ENCODE measurements around the gene IL21R.

The IL21R gene

DNA sequence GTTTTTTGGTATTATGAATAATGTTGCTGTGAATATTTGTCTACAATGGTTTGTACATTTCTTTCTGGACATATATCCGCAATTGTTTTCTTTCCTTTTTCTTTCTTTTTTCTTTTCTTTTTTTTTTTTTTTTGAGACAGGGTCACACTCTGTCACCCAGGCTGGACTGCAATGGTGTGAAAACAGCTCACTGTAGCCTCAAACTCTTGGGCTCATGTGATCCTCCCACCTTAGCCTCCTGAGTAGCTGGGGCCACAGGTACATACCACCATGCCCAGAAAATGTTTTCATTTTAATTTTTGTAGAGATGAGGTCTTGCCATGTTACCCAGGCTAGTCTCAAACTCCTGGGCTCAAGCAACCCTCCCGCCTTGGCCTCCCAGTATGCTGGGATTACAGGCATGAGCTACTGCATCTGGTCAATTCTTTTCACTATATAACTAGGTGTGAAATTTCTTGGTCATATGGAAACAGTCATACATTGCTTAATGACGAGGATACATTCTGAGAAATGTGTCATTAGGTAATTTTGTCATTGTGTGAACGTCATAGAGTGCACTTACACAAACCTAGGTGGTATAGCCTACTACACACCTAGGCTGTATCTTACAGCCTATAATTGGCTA lies 15.2 kb downstream of the IL21R start:
- no peak for DNase-seq (ENCODE audit: low read depth)
- no peak overlapping the region for H3K4me3 ChIP-seq (ENCODE audit: low read length)
- TF ChIP-seq, protein P1, sequence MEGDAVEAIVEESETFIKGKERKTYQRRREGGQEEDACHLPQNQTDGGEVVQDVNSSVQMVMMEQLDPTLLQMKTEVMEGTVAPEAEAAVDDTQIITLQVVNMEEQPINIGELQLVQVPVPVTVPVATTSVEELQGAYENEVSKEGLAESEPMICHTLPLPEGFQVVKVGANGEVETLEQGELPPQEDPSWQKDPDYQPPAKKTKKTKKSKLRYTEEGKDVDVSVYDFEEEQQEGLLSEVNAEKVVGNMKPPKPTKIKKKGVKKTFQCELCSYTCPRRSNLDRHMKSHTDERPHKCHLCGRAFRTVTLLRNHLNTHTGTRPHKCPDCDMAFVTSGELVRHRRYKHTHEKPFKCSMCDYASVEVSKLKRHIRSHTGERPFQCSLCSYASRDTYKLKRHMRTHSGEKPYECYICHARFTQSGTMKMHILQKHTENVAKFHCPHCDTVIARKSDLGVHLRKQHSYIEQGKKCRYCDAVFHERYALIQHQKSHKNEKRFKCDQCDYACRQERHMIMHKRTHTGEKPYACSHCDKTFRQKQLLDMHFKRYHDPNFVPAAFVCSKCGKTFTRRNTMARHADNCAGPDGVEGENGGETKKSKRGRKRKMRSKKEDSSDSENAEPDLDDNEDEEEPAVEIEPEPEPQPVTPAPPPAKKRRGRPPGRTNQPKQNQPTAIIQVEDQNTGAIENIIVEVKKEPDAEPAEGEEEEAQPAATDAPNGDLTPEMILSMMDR (IDR thresholded peaks at IDR 0.05; ENCODE audit: insufficient read depth, low read depth, low read length, missing control alignments), result no peak

DNA sequence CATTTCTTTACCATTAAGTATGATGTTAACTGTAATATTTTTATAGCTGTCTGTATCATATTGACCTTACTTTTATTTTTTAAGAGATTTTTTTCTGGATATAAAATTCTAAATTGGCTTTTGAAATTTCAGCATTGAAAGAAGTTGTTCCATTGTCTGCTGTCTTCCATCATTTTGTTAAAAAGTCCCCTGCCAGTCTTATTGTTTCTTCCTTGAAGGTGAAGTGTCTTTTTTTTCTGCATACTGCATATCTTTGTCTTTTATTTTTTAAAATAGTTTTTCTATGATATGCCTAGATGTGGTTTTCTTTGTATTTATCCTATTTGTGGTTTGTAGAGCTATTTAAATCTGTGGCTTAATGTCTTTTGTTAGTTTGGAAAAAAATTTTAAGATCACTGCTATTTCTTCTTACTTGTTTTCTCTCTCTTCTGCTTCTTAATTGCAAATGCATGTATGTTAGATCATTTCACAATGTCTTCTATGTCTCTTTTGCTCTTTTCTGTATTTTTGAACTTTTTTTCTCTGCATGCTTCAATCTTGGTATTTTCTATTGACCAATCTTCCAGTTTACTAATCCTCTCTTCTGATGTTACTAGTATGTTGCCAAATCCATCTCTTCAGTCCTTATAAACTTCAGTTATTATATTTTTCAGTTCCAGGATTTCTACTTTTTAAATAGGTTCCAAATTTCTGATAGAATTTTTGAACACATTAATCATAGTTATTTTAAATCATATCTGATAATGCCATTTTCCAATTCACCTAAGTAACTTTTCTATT lies 20.2 kb downstream of the IL21R start:
- no peak overlapping the region for H3K4me3 ChIP-seq (ENCODE audit: low read length)
- no peak for DNase-seq (ENCODE audit: low read depth)
- TF ChIP-seq, protein P1 (IDR thresholded peaks at IDR 0.05; ENCODE audit: insufficient read depth, low read depth, low read length, missing control alignments), result no peak

DNA sequence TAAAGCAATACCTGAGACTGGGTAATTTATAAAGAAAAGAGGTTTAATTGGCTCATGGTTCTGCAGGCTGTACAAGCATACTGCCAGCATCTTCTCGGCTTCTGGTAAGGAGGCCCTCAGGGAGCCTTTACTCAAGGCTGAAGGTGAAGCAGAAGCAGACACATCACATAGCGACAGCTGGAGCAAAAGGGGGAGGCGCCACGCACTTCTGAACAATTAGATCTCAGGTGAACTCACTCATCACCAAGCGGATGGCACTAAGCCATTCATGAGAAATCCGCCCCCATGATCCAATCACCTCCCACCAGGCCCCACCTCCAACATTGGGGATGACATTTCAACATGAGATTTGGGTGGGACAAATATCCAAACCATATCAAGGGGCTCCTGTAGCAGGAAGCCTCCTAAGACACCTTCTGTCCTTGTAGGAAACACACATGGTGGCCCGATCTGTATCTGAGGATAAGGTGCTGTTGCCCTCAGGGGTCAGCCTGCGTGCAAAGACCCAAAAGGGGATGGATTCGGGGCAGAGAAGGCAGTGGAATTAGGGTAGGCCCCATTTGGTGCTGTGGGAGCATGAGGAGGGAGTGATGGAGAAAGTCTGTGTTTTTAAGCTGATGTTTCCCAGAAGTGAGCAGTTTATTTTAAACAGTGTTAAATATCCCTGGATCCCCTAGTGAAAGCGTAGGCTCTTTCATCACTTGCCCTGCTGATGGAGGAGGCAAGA lies 23.0 kb downstream of the IL21R start:
- TF ChIP-seq, protein P1 (IDR thresholded peaks at IDR 0.05; ENCODE audit: insufficient read depth, low read depth, low read length, missing control alignments), result no peak
- no peak for DNase-seq (ENCODE audit: low read depth)
- no peak overlapping the region for H3K4me3 ChIP-seq (ENCODE audit: low read length)

DNA sequence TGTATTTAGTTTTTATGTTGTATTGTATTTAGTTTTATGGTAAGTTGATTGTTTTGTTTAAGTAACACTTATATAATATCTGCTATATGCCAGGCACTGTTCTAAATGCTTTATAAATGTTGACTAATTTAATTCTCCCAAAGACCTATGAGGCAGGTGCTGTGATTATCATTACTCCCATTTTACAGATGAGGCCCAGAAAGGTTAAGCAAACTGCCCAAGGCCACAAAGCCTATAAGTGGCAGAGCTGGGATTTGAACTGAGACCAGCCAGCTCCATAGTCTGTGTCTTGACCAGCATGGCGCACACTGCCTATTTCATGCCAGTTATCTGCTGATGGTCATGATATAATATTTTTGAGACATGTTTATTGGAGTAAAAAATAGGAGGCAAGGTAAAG lies 24.0 kb downstream of the IL21R start:
- TF ChIP-seq, protein P1 (IDR thresholded peaks at IDR 0.05; ENCODE audit: insufficient read depth, low read depth, low read length, missing control alignments), result no peak
- no peak overlapping the region for H3K4me3 ChIP-seq (ENCODE audit: low read length)
- no peak for DNase-seq (ENCODE audit: low read depth)

DNA sequence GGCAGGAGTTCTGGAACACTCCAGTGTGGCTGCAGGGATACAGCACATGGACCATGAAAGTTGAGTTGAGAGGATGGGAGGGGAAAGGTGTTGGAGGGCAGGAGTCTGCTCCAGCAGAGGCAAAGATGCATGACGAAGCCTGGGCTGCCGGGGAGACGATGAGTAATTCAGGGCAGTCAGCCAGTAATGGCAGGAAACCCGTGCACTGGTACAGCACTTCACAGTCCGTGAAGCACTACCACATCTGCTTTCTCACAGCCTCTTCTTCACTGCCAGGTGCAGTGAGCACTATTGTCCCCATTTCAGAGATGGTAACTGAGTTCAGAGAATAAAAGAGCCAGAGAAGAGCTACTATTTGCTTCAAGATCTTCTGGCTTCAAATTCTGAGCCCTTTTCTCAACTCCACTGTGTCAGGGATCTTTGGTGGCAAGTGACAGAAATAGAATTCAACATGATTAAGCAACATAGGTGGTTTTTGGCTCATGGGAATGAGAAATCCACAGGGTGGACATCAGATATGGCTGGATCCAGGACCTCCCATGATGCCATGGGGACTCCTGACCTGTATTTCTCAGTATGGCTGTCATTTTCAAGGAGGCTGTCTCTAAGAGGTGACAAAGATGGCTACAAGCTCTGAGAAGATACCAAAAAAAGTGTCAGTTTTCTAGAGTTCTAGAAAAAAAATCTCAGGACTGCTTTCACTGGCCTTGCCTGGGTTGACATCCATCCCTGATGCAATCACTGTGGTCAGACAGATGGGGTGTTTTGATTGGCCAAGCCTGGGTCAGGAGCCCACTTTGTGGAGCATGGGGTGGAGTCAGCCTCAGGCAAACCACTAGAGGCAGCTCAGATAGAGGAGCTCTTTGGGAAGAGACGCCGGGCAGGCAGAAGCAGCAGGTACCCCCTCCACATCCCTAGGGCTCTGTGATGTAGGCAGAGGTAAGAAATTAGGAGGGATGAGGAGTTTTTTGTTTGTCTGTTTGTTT lies 24.7 kb downstream of the IL21R start:
- H3K4me3 ChIP-seq (ENCODE audit: low read length), result no peak overlapping the region
- DNase-seq (ENCODE audit: low read depth), result peak; percentile 90
- TF ChIP-seq, protein P1 (IDR thresholded peaks at IDR 0.05; ENCODE audit: insufficient read depth, low read depth, low read length, missing control alignments), result no peak

DNA sequence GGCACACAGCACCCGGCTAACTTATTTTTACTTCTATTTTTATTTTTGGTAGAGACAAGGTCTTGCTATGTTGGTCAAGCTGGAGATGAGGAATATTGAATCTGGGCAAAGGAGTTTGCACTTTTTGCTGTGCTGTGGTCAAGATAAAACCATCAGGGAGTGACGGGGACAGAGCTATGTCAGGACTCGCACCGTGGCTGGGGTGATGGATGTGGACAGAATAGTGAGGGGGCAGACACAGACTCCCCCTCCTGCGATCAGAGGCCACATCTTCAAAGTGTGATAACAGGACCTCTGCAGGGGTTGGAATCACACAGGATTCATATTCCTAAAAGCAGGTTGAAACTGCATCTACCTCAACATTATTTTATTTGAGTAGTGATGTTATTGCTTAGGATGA lies 25.6 kb downstream of the IL21R start:
- H3K4me3 ChIP-seq (ENCODE audit: low read length), result no peak overlapping the region

More for the DNA sequence above, 25.6 kb downstream of the IL21R start:
- DNase-seq (ENCODE audit: low read depth), result no peak
- TF ChIP-seq, protein P1 (IDR thresholded peaks at IDR 0.05; ENCODE audit: insufficient read depth, low read depth, low read length, missing control alignments), result no peak

All from epithelial cell of esophagus (primary cell).